Caco-2 (cell line): ENCODE measurements around the gene EPYC. TPM values are rescaled to one million over a fixed set of nuclear protein-coding genes. Genes with fewer than 3 reads are reported as not detected.

ENCODE experiments used
- BruUV-seq: library from RNA; stranded (reverse); fragments of 400-500 nt; replicated peaks from 2 replicates; lab custom pipeline; 2021; lab: Mats Ljungman, UMichigan
- CTCF ChIA-PET: fragments of 300-600 bp; sonication (Branson Sonifier 250); formaldehyde crosslinking; loops from one replicate; lab custom pipeline; 2022; ENCODE audit warnings: antibody characterized with exemption; lab: Charles Lee
- POLR2A ChIA-PET: fragments of 300-600 bp; sonication (Branson Sonifier 250); formaldehyde crosslinking; loops from one replicate; lab custom pipeline; 2022; ENCODE audit warnings: antibody characterized with exemption; lab: Charles Lee
- DNase-seq, 2 experiments: peaks; one replicate each; pipeline versions ENCODE4 v3.0.0 to v3.0.0-alpha.2; 2020 to 2022
- H3K27me3 ChIP-seq: replicated peaks from 2 replicates; pipeline ENCODE4 v1.6.0; 2011; ENCODE audit warnings: low read length; ENCODE audit not compliant: control insufficient read depth, insufficient read depth
- H3K36me3 ChIP-seq: 2 replicates; pipeline ENCODE4 v1.5.1; 2011; ENCODE audit warnings: low read length; ENCODE audit not compliant: control insufficient read depth, insufficient read depth
- H3K4me1 ChIP-seq: fragments of 250-450 bp; sonication (Bioruptor Pico); 2 replicates; pipeline ENCODE4 v1.5.1; 2020; ENCODE audit warnings: mild to moderate bottlenecking
- H3K4me3 ChIP-seq: 2 replicates; pipeline ENCODE4 v1.5.1; 2011; ENCODE audit warnings: low read depth, mild to moderate bottlenecking, control low read depth, low read length
- H3K9me3 ChIP-seq: fragments of 250-450 bp; sonication (Bioruptor Pico); 2 replicates; pipeline ENCODE4 v1.5.1; 2020; ENCODE audit warnings: mild to moderate bottlenecking, moderate library complexity
- H3K27ac Mint-ChIP-seq: one replicate; pipeline ENCODE4 v1.8.0; 2022; ENCODE audit warnings: mixed read lengths; ENCODE audit not compliant: unreplicated experiment
- H3K27me3 Mint-ChIP-seq: one replicate; pipeline ENCODE4 v1.8.0; 2022; ENCODE audit warnings: mixed read lengths; ENCODE audit not compliant: insufficient read depth, unreplicated experiment
- H3K36me3 Mint-ChIP-seq: one replicate; pipeline ENCODE4 v1.8.0; 2022; ENCODE audit warnings: mild to moderate bottlenecking, mixed read lengths; ENCODE audit not compliant: insufficient read depth, unreplicated experiment
- H3K4me1 Mint-ChIP-seq: one replicate; pipeline ENCODE4 v1.8.0; 2022; ENCODE audit warnings: low read depth, mixed read lengths; ENCODE audit not compliant: unreplicated experiment
- H3K4me3 Mint-ChIP-seq: one replicate; pipeline ENCODE4 v1.8.0; 2022; ENCODE audit warnings: mild to moderate bottlenecking, moderate library complexity, mixed read lengths; ENCODE audit not compliant: unreplicated experiment
- H3K9me3 Mint-ChIP-seq: one replicate; pipeline ENCODE4 v1.8.0; 2022; ENCODE audit warnings: mixed read lengths; ENCODE audit not compliant: unreplicated experiment
- CTCF ChIP-seq, 2 experiments: fragments of 200-600 bp in 1 of 2; IDR thresholded peaks; 1 replicate in 1 of 2; 2 replicates in 1 of 2; pipeline versions ENCODE4 v1.5.1 to v1.8.0; 2011 to 2022; ENCODE audit warnings: antibody characterized with exemption in 1 of 2, control low read depth in 1 of 2, inconsistent platforms in 1 of 2, low read depth in 1 of 2, low read length in 1 of 2, mild to moderate bottlenecking in 1 of 2, moderate library complexity in 1 of 2; ENCODE audit not compliant: insufficient read depth in 1 of 2, severe bottlenecking in 1 of 2, unreplicated experiment in 1 of 2
- intact Hi-C: fragments of 100-400 bp; cut with micrococcal nuclease; formaldehyde crosslinking; loops from one replicate; pipeline ENCODE4 v1.10.0; 2022; ENCODE audit not compliant: unreplicated experiment
- total RNA-seq: library from RNA; stranded (reverse); gene quantifications from 2 replicates; pipeline ENCODE4 v1.2.3, GENCODE V29; 2022

Gene EPYC
- total RNA-seq, 1 experiment from 2014 or later, result not detected

DNA sequence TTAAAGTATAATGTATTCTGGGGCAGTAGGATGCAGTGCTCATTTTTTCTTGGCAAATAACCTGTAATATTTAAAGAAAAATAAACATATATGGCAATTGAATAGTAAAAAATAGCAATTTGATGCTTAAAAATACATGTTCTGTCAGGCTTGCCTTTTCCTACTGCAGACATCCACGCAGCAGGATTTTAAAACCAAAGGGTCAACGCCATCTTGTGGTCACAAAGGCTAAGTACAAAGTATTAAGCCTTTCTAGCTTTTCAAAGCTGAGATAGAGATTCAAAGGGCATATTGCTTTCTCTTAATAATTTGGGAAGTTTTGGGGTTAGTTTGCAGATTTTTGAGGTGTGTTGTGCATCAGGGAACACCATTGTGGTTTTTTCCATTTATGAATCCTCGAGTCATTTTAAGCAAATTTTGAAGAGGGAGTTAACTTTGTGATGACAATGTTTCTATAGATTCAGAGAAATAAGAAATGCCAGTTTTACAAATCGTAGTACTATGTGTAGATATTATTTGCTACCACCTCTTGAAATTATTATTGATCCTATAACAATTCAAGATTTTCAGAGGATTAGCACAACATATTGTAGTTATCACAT, 45.1 kb downstream of the EPYC start:
- intact Hi-C loops, result loop anchor here (1.0 kb wide), 1 partner anchor 14 kb away; no protein-coding TSS in a partner anchor
- H3K36me3 Mint-ChIP-seq, result no peaks in the 10 kb centered on the region
- no peaks in the 10 kb centered on the region for H3K27me3 Mint-ChIP-seq
- TF ChIP-seq CTCF (IDR thresholded peaks at IDR 0.05; ENCODE audit: insufficient read depth in 1 of 2, low read depth in 1 of 2, low read length in 1 of 2, severe bottlenecking in 1 of 2, unreplicated experiment in 1 of 2), result peak; percentile 50 to 70
- H3K9me3 Mint-ChIP-seq, result no peaks in the 10 kb centered on the region
- Histone ChIP-seq H3K4me3 (no peak overlapping the region), H3K4me1 (no peaks in the 10 kb centered on the region), H3K36me3 (no peaks in the 10 kb centered on the region), H3K9me3 (no peaks in the 10 kb centered on the region), H3K27me3 (no peaks in the 10 kb centered on the region)
- no TSS peak for BruUV-seq
- H3K4me3 Mint-ChIP-seq, result no peak overlapping the region
- H3K27ac Mint-ChIP-seq, result no peak overlapping the region
- ChIA-PET CTCF (interaction anchor here (0.6 to 2.9 kb wide), 3 partner anchors 11 to 285 kb away, joined by 3 to 41 read pairs (median 5); no protein-coding TSS in a partner anchor), POLR2A (no interaction called here)
- H3K4me1 Mint-ChIP-seq, result no peaks in the 10 kb centered on the region
- DNase-seq, result peak in 1 of 2 experiments; percentile 43

GRCh38 chr12:90959032-90959431, 45.7 kb downstream of the EPYC start:
- no peak for TF ChIP-seq CTCF (IDR thresholded peaks at IDR 0.05; ENCODE audit: insufficient read depth in 1 of 2, low read depth in 1 of 2, low read length in 1 of 2, severe bottlenecking in 1 of 2, unreplicated experiment in 1 of 2)
- Mint-ChIP-seq H3K27me3 (no peaks in the 10 kb centered on the region), H3K9me3 (peaks cover 1% of the 10 kb centered on the region), H3K4me3 (no peak overlapping the region), H3K27ac (no peak overlapping the region), H3K4me1 (no peaks in the 10 kb centered on the region), H3K36me3 (no peaks in the 10 kb centered on the region)
- intact Hi-C loops, result loop anchor here (1.0 kb wide), 1 partner anchor 14 kb away; no protein-coding TSS in a partner anchor
- H3K27me3 ChIP-seq, result no peaks in the 10 kb centered on the region
- no peak overlapping the region for H3K4me3 ChIP-seq
- DNase-seq, result no peak
- no peaks in the 10 kb centered on the region for H3K4me1 ChIP-seq
- no TSS peak for BruUV-seq
- no peaks in the 10 kb centered on the region for H3K9me3 ChIP-seq
- ChIA-PET CTCF (interaction anchor here (0.6 to 2.9 kb wide), 4 partner anchors 11 to 1444 kb away, joined by 3 to 41 read pairs (median 4); no protein-coding TSS in a partner anchor), POLR2A (no interaction called here)
- no peaks in the 10 kb centered on the region for H3K36me3 ChIP-seq

DNA sequence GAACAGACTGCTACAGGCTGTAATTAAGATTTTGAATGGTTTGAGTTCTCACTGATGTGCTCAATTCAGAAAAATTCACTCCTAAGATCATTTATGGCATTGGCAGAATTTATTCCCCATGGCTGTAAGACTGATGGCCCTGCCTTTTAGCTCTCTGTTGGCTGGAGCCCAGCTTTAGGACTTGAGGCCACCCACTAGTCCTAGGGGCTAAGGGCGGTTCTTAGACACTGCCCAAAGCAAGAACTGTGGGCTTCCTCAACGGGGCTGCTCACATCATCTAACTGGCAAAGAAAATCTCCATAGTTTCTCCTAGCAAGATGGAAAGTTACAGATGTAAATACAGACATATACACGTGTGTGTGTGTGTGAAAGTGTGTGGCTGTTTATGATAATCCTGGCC, 46.4 kb downstream of the EPYC start:
- no peak overlapping the region for H3K4me3 ChIP-seq
- POLR2A ChIA-PET, result no interaction called here
- H3K4me1 Mint-ChIP-seq, result no peaks in the 10 kb centered on the region
- TF ChIP-seq CTCF (IDR thresholded peaks at IDR 0.05; ENCODE audit: insufficient read depth in 1 of 2, low read depth in 1 of 2, low read length in 1 of 2, severe bottlenecking in 1 of 2, unreplicated experiment in 1 of 2), result no peak
- H3K4me3 Mint-ChIP-seq, result no peak overlapping the region
- no peaks in the 10 kb centered on the region for H3K27me3 ChIP-seq
- no peak for DNase-seq
- no peaks in the 10 kb centered on the region for H3K27me3 Mint-ChIP-seq
- no peaks in the 10 kb centered on the region for H3K4me1 ChIP-seq
- no TSS peak for BruUV-seq
- intact Hi-C loops, result no loop called here
- no peaks in the 10 kb centered on the region for H3K36me3 Mint-ChIP-seq
- CTCF ChIA-PET, result interaction anchor here (2.9 kb wide), 1 partner anchor 13 kb away, joined by 41 read pairs; no protein-coding TSS in a partner anchor
- H3K9me3 Mint-ChIP-seq, result peaks cover 8% of the 10 kb centered on the region
- no peaks in the 10 kb centered on the region for H3K9me3 ChIP-seq
- H3K27ac Mint-ChIP-seq, result no peak overlapping the region
- H3K36me3 ChIP-seq, result no peaks in the 10 kb centered on the region
